ENCODE results near the gene PLD5.
"Not testable (repeated sequence)": the region's sequence is repeated elsewhere in the genome, so short reads cannot be mapped to it uniquely, and the experiment has no call there.

Gene PLD5

GRCh38 chr1:242240077-242240476 is 284.4 kb downstream of the PLD5 start:
- no peaks in the 10 kb centered on the region for H3K4me1 Mint-ChIP-seq (ENCODE audit: low read depth)
- no peak overlapping the region for H3K4me3 Mint-ChIP-seq
- peaks cover 4% of the 10 kb centered on the region for H3K9me3 Mint-ChIP-seq
- no peaks in the 10 kb centered on the region for H3K36me3 Mint-ChIP-seq (ENCODE audit: low read depth)
- no peak for DNase-seq
- no peaks in the 10 kb centered on the region for H3K27me3 Mint-ChIP-seq
- no peak overlapping the region for H3K27ac Mint-ChIP-seq

- H3K4me1 Mint-ChIP-seq (ENCODE audit: low read depth), result no peaks in the 10 kb centered on the region
- no peak overlapping the region for H3K27ac Mint-ChIP-seq
- peaks cover under 1% of the 10 kb centered on the region for H3K27me3 Mint-ChIP-seq
- H3K9me3 Mint-ChIP-seq, result peaks cover 4% of the 10 kb centered on the region
- no peak overlapping the region for H3K4me3 Mint-ChIP-seq
- no peak for DNase-seq
- H3K36me3 Mint-ChIP-seq (ENCODE audit: low read depth), result no peaks in the 10 kb centered on the region
Measured at GRCh38 chr1:242239398-242239797, 285.1 kb downstream of the PLD5 start.

GRCh38 chr1:242237051-242237450 is 287.4 kb downstream of the PLD5 start:
- peaks cover 4% of the 10 kb centered on the region for H3K9me3 Mint-ChIP-seq
- H3K4me3 Mint-ChIP-seq, result no peak overlapping the region
- H3K27me3 Mint-ChIP-seq, result peaks cover 4% of the 10 kb centered on the region
- no peak for DNase-seq
- no peaks in the 10 kb centered on the region for H3K36me3 Mint-ChIP-seq (ENCODE audit: low read depth)
- H3K4me1 Mint-ChIP-seq (ENCODE audit: low read depth), result no peaks in the 10 kb centered on the region
- H3K27ac Mint-ChIP-seq, result no peak overlapping the region

GRCh38 chr1:242228991-242229390 is 295.5 kb downstream of the PLD5 start:
- H3K4me1 Mint-ChIP-seq (ENCODE audit: low read depth), result no peaks in the 10 kb centered on the region
- no peaks in the 10 kb centered on the region for H3K9me3 Mint-ChIP-seq
- H3K36me3 Mint-ChIP-seq (ENCODE audit: low read depth), result no peaks in the 10 kb centered on the region
- H3K4me3 Mint-ChIP-seq, result no peak overlapping the region
- no peak for DNase-seq
- no peak overlapping the region for H3K27ac Mint-ChIP-seq
- H3K27me3 Mint-ChIP-seq, result no peaks in the 10 kb centered on the region

- Mint-ChIP-seq H3K4me1 (ENCODE audit: low read depth) (no peaks in the 10 kb centered on the region), H3K27me3 (no peaks in the 10 kb centered on the region), H3K27ac (no peak overlapping the region), H3K9me3 (no peaks in the 10 kb centered on the region), H3K36me3 (ENCODE audit: low read depth) (no peaks in the 10 kb centered on the region), H3K4me3 (no peak overlapping the region)
- no peak for DNase-seq
Measured at GRCh38 chr1:242225767-242226573, 298.5 kb downstream of the PLD5 start.

GRCh38 chr1:242224878-242225766 is 299.4 kb downstream of the PLD5 start:
- H3K27ac Mint-ChIP-seq, result not testable (repeated sequence)

GRCh38 chr1:242224461-242224860 is 300.0 kb downstream of the PLD5 start:
- no peak overlapping the region for H3K27ac Mint-ChIP-seq
- H3K27me3 Mint-ChIP-seq, result no peaks in the 10 kb centered on the region
- no peaks in the 10 kb centered on the region for H3K36me3 Mint-ChIP-seq (ENCODE audit: low read depth)
- H3K4me1 Mint-ChIP-seq (ENCODE audit: low read depth), result no peaks in the 10 kb centered on the region
- no peak for DNase-seq
- H3K4me3 Mint-ChIP-seq, result no peak overlapping the region
- no peaks in the 10 kb centered on the region for H3K9me3 Mint-ChIP-seq

More at GRCh38 chr1:242224878-242225766, 299.4 kb downstream of the PLD5 start:
- not testable (repeated sequence) for DNase-seq; H3K36me3 Mint-ChIP-seq (ENCODE audit: low read depth); H3K4me3 Mint-ChIP-seq; H3K27me3 Mint-ChIP-seq; H3K4me1 Mint-ChIP-seq (ENCODE audit: low read depth); H3K9me3 Mint-ChIP-seq

GRCh38 chr1:242219905-242220304 is 304.6 kb downstream of the PLD5 start:
- Mint-ChIP-seq H3K27ac (no peak overlapping the region), H3K36me3 (ENCODE audit: low read depth) (no peaks in the 10 kb centered on the region), H3K4me3 (no peak overlapping the region), H3K4me1 (ENCODE audit: low read depth) (no peaks in the 10 kb centered on the region), H3K27me3 (no peaks in the 10 kb centered on the region), H3K9me3 (peaks cover 7% of the 10 kb centered on the region)
- no peak for DNase-seq

- Mint-ChIP-seq H3K4me1 (ENCODE audit: low read depth) (no peaks in the 10 kb centered on the region), H3K9me3 (peaks cover 7% of the 10 kb centered on the region), H3K27me3 (no peaks in the 10 kb centered on the region), H3K27ac (no peak overlapping the region), H3K36me3 (ENCODE audit: low read depth) (no peaks in the 10 kb centered on the region), H3K4me3 (no peak overlapping the region)
- DNase-seq, result no peak
Measured at GRCh38 chr1:242219298-242219901, 305.1 kb downstream of the PLD5 start.

- Mint-ChIP-seq H3K27ac (no peak overlapping the region), H3K4me3 (no peak overlapping the region), H3K9me3 (peaks cover 7% of the 10 kb centered on the region), H3K4me1 (ENCODE audit: low read depth) (no peaks in the 10 kb centered on the region), H3K36me3 (ENCODE audit: low read depth) (no peaks in the 10 kb centered on the region), H3K27me3 (no peaks in the 10 kb centered on the region)
- DNase-seq, result no peak
Measured at GRCh38 chr1:242216368-242216767, 308.1 kb downstream of the PLD5 start.

GRCh38 chr1:242214455-242214854 is 310.0 kb downstream of the PLD5 start:
- peaks cover 10% of the 10 kb centered on the region for H3K27me3 Mint-ChIP-seq
- DNase-seq; H3K36me3 Mint-ChIP-seq (ENCODE audit: low read depth); H3K27ac Mint-ChIP-seq; H3K4me1 Mint-ChIP-seq (ENCODE audit: low read depth); H3K9me3 Mint-ChIP-seq; H3K4me3 Mint-ChIP-seq: not testable (repeated sequence)

GRCh38 chr1:242212961-242213360 is 311.5 kb downstream of the PLD5 start:
- not testable (repeated sequence) for H3K4me1 Mint-ChIP-seq (ENCODE audit: low read depth); DNase-seq; H3K4me3 Mint-ChIP-seq; H3K36me3 Mint-ChIP-seq (ENCODE audit: low read depth); H3K27ac Mint-ChIP-seq; H3K9me3 Mint-ChIP-seq
- peaks cover 14% of the 10 kb centered on the region for H3K27me3 Mint-ChIP-seq

- Mint-ChIP-seq H3K4me3 (no peak overlapping the region), H3K9me3 (peaks cover 7% of the 10 kb centered on the region), H3K27ac (no peak overlapping the region), H3K27me3 (peaks cover 14% of the 10 kb centered on the region), H3K4me1 (ENCODE audit: low read depth) (no peaks in the 10 kb centered on the region), H3K36me3 (ENCODE audit: low read depth) (no peaks in the 10 kb centered on the region)
- DNase-seq, result no peak
Measured at GRCh38 chr1:242212401-242212800, 312.1 kb downstream of the PLD5 start.

GRCh38 chr1:242211254-242212022 is 313.1 kb downstream of the PLD5 start:
- H3K27me3 Mint-ChIP-seq, result peaks cover 14% of the 10 kb centered on the region
- H3K4me1 Mint-ChIP-seq (ENCODE audit: low read depth), result no peaks in the 10 kb centered on the region
- H3K4me3 Mint-ChIP-seq, result no peak overlapping the region
- H3K27ac Mint-ChIP-seq, result no peak overlapping the region
- H3K36me3 Mint-ChIP-seq (ENCODE audit: low read depth), result no peaks in the 10 kb centered on the region
- no peak for DNase-seq
- H3K9me3 Mint-ChIP-seq, result peaks cover 2% of the 10 kb centered on the region

All from activated T-cell treated with anti-CD3 and anti-CD28 coated beads, Interleukin-2, amount 50 U/mL, for 24 hours (primary cell).